HepG2 (cell line): ENCODE data around the gene BEND3. TPM values are rescaled to one million over a fixed set of nuclear protein-coding genes. Genes with fewer than 3 reads are reported as not detected.

ENCODE experiments used
- CEBPZ ChIP-seq: IDR thresholded peaks from 2 replicates; pipeline ENCODE4 v1.6.1; 2012; ENCODE audit warnings: low read length, improper control_type of control experiment
- CHD4 ChIP-seq: fragments of 200-600 bp; sonication (generic); IDR thresholded peaks from 2 replicates; pipeline ENCODE4 v1.7.0; 2017; ENCODE audit warnings: mild to moderate bottlenecking, low read length, borderline replicate concordance
- ELF3 ChIP-seq: IDR thresholded peaks from 2 replicates; pipeline ENCODE4 v1.6.1; 2016; ENCODE audit warnings: missing genetic modification reagents, missing compliant biosample characterization
- HNF1B ChIP-seq: sonication (generic); formaldehyde crosslinking; IDR thresholded peaks from 2 replicates; pipeline ENCODE4 v1.5.1; 2020; ENCODE audit warnings: mild to moderate bottlenecking, moderate library complexity, missing genetic modification reagents
- MEIS1 ChIP-seq: sonication (generic); formaldehyde crosslinking; IDR thresholded peaks from 2 replicates; pipeline ENCODE4 v1.9.0; 2021; ENCODE audit warnings: mild to moderate bottlenecking, missing genetic modification reagents, moderate library complexity, borderline replicate concordance
- MLXIP ChIP-seq: sonication (generic); formaldehyde crosslinking; IDR thresholded peaks from 2 replicates; pipeline ENCODE4 v1.9.0; 2021; ENCODE audit warnings: missing genetic modification reagents, borderline replicate concordance
- PAF1 ChIP-seq: IDR thresholded peaks from 2 replicates; pipeline ENCODE4 v1.6.1; 2016; ENCODE audit warnings: missing genetic modification reagents, missing compliant biosample characterization
- REL ChIP-seq: sonication (generic); formaldehyde crosslinking; conservative IDR thresholded peaks from 2 replicates; pipeline ENCODE4 v1.8.0; 2022; ENCODE audit warnings: mild to moderate bottlenecking, missing genetic modification reagents, moderate library complexity
- TFDP1 ChIP-seq: IDR thresholded peaks from 2 replicates; pipeline ENCODE4 v1.6.1; 2016; ENCODE audit warnings: missing compliant biosample characterization, missing genetic modification reagents, borderline replicate concordance
- ZNF225 ChIP-seq: sonication (generic); formaldehyde crosslinking; IDR thresholded peaks from 2 replicates; pipeline ENCODE4 v1.4.0; 2020; ENCODE audit warnings: mild to moderate bottlenecking, missing genetic modification reagents
- ZNF33A ChIP-seq: sonication (generic); formaldehyde crosslinking; IDR thresholded peaks from 2 replicates; pipeline ENCODE4 v1.5.1; 2020; ENCODE audit warnings: missing genetic modification reagents, mild to moderate bottlenecking, moderate library complexity, borderline replicate concordance
- ZNF747 ChIP-seq: sonication (generic); formaldehyde crosslinking; IDR thresholded peaks from 2 replicates; pipeline ENCODE4 v1.8.1; 2023; ENCODE audit warnings: missing genetic modification reagents, mild to moderate bottlenecking, borderline replicate concordance
- ZNF761 ChIP-seq: sonication (generic); formaldehyde crosslinking; conservative IDR thresholded peaks from 2 replicates; pipeline ENCODE4 v1.4.0; 2020; ENCODE audit warnings: mild to moderate bottlenecking, missing genetic modification reagents
- ZNF850 ChIP-seq: sonication (generic); formaldehyde crosslinking; conservative IDR thresholded peaks from 2 replicates; pipeline ENCODE4 v1.9.0; 2021; ENCODE audit warnings: mild to moderate bottlenecking, missing genetic modification reagents
- polyA plus RNA-seq, 8 experiments: library from polyadenylated mRNA; depleted of rRNA in 3 of 8; stranded (reverse) in 7 of 8; unstranded in 1 of 8; fragments of >200 nt; fragmentation: Illumina TruSeq in 4 of 8; extraction: Trizol in 4 of 8; gene quantifications; 2 replicates each; pipeline versions ENCODE4 v1.2.1 to v1.2.3, GENCODE V29; 2011 to 2016; ENCODE audit warnings: low read depth in 4 of 8, missing spikeins in 1 of 8, mixed read lengths in 1 of 8; ENCODE audit not compliant: insufficient read depth in 1 of 8
- total RNA-seq, 5 experiments: library from RNA; depleted of rRNA; stranded (reverse); fragments of >200 nt; fragmentation: Illumina TruSeq; extraction: Trizol; gene quantifications; 2 replicates each; pipeline ENCODE4 v1.2.3, GENCODE V29; 2016; ENCODE audit warnings: low read depth in 1 of 5

The BEND3 gene
- total and polyA plus RNA-seq, 2 of the 13 experiments (the other 11 are each of a cell fraction or from before 2014, with no cell fraction given), result 1.4 to 5.8 TPM

GRCh38 chr6:107066697-107067659 lies 48.3 kb downstream of the BEND3 start (continued):
- TF ChIP-seq MLXIP, result no peak
- no peak for TF ChIP-seq ZNF761
- no peak for TF ChIP-seq ZNF747 (CRISPR knock-in tag)
- no peak for TF ChIP-seq ZNF33A
- TF ChIP-seq REL (CRISPR knock-in tag), result no peak
- no peak for TF ChIP-seq ZNF225 (CRISPR knock-in tag)
- no peak for TF ChIP-seq TFDP1 (CRISPR knock-in tag)
- no peak for TF ChIP-seq CHD4
- TF ChIP-seq PAF1 (CRISPR knock-in tag), result no peak
- TF ChIP-seq CEBPZ, result no peak
- no peak for TF ChIP-seq ELF3 (CRISPR knock-in tag)
- TF ChIP-seq MEIS1, result no peak
- TF ChIP-seq HNF1B (CRISPR knock-in tag), result no peak
- no peak for TF ChIP-seq ZNF850 (CRISPR knock-in tag)
